ENCODE data around the gene GALNT2.

GALNT2 gene

GRCh38 chr1:230110971-230111370 is 43.9 kb downstream of the GALNT2 start:
- TF ChIP-seq ZFX (IDR thresholded peaks at IDR 0.05; ENCODE audit: borderline replicate concordance) (no peak), CTCF (IDR thresholded peaks at IDR 0.05) (no peak)
- H3K27ac ChIP-seq, result no peak overlapping the region

GRCh38 chr1:230112131-230112701 is 45.2 kb downstream of the GALNT2 start:
- no peak overlapping the region for H3K27ac ChIP-seq
- TF ChIP-seq CTCF (IDR thresholded peaks at IDR 0.05), result no peak
- no peak for TF ChIP-seq ZFX (IDR thresholded peaks at IDR 0.05; ENCODE audit: borderline replicate concordance)

- no peak overlapping the region for H3K27ac ChIP-seq
- TF ChIP-seq ZFX (IDR thresholded peaks at IDR 0.05; ENCODE audit: borderline replicate concordance) (no peak), CTCF (IDR thresholded peaks at IDR 0.05) (no peak)
These were observed 45.7 kb downstream of the GALNT2 start for GRCh38 chr1:230112782-230113181.

GRCh38 chr1:230113235-230113592 is 46.2 kb downstream of the GALNT2 start:
- H3K27ac ChIP-seq, result no peak overlapping the region
- TF ChIP-seq ZFX (IDR thresholded peaks at IDR 0.05; ENCODE audit: borderline replicate concordance), result no peak
- TF ChIP-seq CTCF (IDR thresholded peaks at IDR 0.05), result no peak

GRCh38 chr1:230113593-230114236 is 46.7 kb downstream of the GALNT2 start:
- TF ChIP-seq CTCF (IDR thresholded peaks at IDR 0.05) (no peak), ZFX (IDR thresholded peaks at IDR 0.05; ENCODE audit: borderline replicate concordance) (no peak)
- H3K27ac ChIP-seq, result no peak overlapping the region

- no peak overlapping the region for H3K27ac ChIP-seq
- no peak for TF ChIP-seq ZFX (IDR thresholded peaks at IDR 0.05; ENCODE audit: borderline replicate concordance)
- no peak for TF ChIP-seq CTCF (IDR thresholded peaks at IDR 0.05)
These were observed 47.2 kb downstream of the GALNT2 start for GRCh38 chr1:230114237-230114651.

- TF ChIP-seq ZFX (IDR thresholded peaks at IDR 0.05; ENCODE audit: borderline replicate concordance), result no peak
- TF ChIP-seq CTCF (IDR thresholded peaks at IDR 0.05), result no peak
- no peak overlapping the region for H3K27ac ChIP-seq
These were observed 50.7 kb downstream of the GALNT2 start for GRCh38 chr1:230117694-230118093.
